IMR-90 (cell line): Measurements from ENCODE around the gene UNC13B. TPM values are rescaled to one million over a fixed set of nuclear protein-coding genes. Genes with fewer than 3 reads are reported as not detected.

Experiments
- ATAC-seq: fragments of 200-7000 bp; cut with Tn5 transposase; 2 replicates; pipeline ENCODE4 v1.9.1; 2020; ENCODE audit warnings: low read depth, mild to moderate bottlenecking, moderate library complexity
- BruUV-seq: library from RNA; stranded (reverse); fragments of 400-500 nt; replicated peaks from 2 replicates; lab custom pipeline; 2021; lab: Mats Ljungman, UMichigan
- CTCF ChIA-PET: fragments of 300-600 bp; formaldehyde crosslinking; extraction: SDS; loops from one replicate; lab custom pipeline; 2021; ENCODE audit warnings: antibody characterized with exemption; lab: Yijun Ruan, JAX
- POLR2A ChIA-PET: fragments of 300-600 bp; sonication (Branson Sonifier 250); formaldehyde crosslinking; loops from one replicate; lab custom pipeline; 2022; ENCODE audit warnings: antibody characterized with exemption; ENCODE audit not compliant: unreplicated experiment; lab: Charles Lee
- DNase-seq: peaks from one replicate; pipeline ENCODE4 v3.0.0; 2013
- H2AFZ ChIP-seq: replicated peaks from 2 replicates; pipeline ENCODE3; 2013; ENCODE audit warnings: low read length, mild to moderate bottlenecking; ENCODE audit not compliant: poor library complexity
- H2AK5ac ChIP-seq: 2 replicates; pipeline ENCODE4 v1.6.1; 2013; ENCODE audit warnings: low read depth, low read length, inconsistent platforms
- H2AK9ac ChIP-seq: replicated peaks from 2 replicates; pipeline ENCODE3; 2013; ENCODE audit warnings: mild to moderate bottlenecking, low read depth, low read length, moderate library complexity; ENCODE audit not compliant: poor library complexity
- H2BK120ac ChIP-seq: 2 replicates; pipeline ENCODE4 v1.6.1; 2013; ENCODE audit warnings: low read depth, low read length, inconsistent platforms
- H2BK15ac ChIP-seq: 3 replicates; pipeline ENCODE4 v1.6.1; 2013; ENCODE audit warnings: low read depth, low read length, inconsistent platforms
- H2BK20ac ChIP-seq: 2 replicates; pipeline ENCODE4 v1.6.1; 2013; ENCODE audit warnings: low read depth, mild to moderate bottlenecking, inconsistent platforms, low read length, moderate library complexity
- H2BK5ac ChIP-seq: 2 replicates; pipeline ENCODE4 v1.6.1; 2013; ENCODE audit warnings: mild to moderate bottlenecking, low read depth, low read length, inconsistent platforms; ENCODE audit not compliant: poor library complexity, severe bottlenecking
- H3K14ac ChIP-seq: replicated peaks from 2 replicates; pipeline ENCODE4 v1.6.1; 2013; ENCODE audit warnings: low read depth, low read length, inconsistent platforms
- H3K18ac ChIP-seq: 2 replicates; pipeline ENCODE4 v1.6.1; 2013; ENCODE audit warnings: low read depth, low read length, control low read depth
- H3K23ac ChIP-seq: 2 replicates; pipeline ENCODE4 v1.6.1; 2013; ENCODE audit warnings: low read depth, low read length, inconsistent platforms
- H3K27ac ChIP-seq: 2 replicates; pipeline ENCODE4 v1.5.1; 2013; ENCODE audit warnings: mild to moderate bottlenecking, control low read depth, low read length; ENCODE audit not compliant: insufficient read depth
- H3K27me3 ChIP-seq: 2 replicates; pipeline ENCODE4 v1.6.1; 2013; ENCODE audit warnings: low read length; ENCODE audit not compliant: control insufficient read depth, insufficient read depth
- H3K36me3 ChIP-seq: 2 replicates; pipeline ENCODE4 v1.6.1; 2013; ENCODE audit warnings: low read length, mixed read lengths; ENCODE audit not compliant: control insufficient read depth, insufficient read depth
- H3K4ac ChIP-seq: 2 replicates; pipeline ENCODE4 v1.6.1; 2013; ENCODE audit warnings: low read depth, low read length, inconsistent platforms
- H3K4me1 ChIP-seq: 2 replicates; pipeline ENCODE4 v1.6.1; 2013; ENCODE audit warnings: low read length, mixed read lengths; ENCODE audit not compliant: control insufficient read depth, insufficient read depth
- H3K4me2 ChIP-seq: 2 replicates; pipeline ENCODE4 v1.6.1; 2013; ENCODE audit warnings: low read depth, mild to moderate bottlenecking, control low read depth, low read length, moderate library complexity
- H3K4me3 ChIP-seq: 2 replicates; pipeline ENCODE4 v1.5.1; 2013; ENCODE audit warnings: low read depth, mild to moderate bottlenecking, control low read depth, low read length, moderate library complexity; ENCODE audit not compliant: insufficient read depth
- H3K56ac ChIP-seq: 2 replicates; pipeline ENCODE4 v1.6.1; 2013; ENCODE audit warnings: low read length, inconsistent platforms; ENCODE audit not compliant: insufficient read depth; ENCODE audit errors: extremely low read depth
- H3K79me1 ChIP-seq, 2 experiments: 2 replicates each; pipeline ENCODE4 v1.6.1; 2013; ENCODE audit warnings: low read length in 2 of 2, inconsistent platforms in 1 of 2, low read depth in 1 of 2
- H3K9ac ChIP-seq: 2 replicates; pipeline ENCODE4 v1.6.1; 2013; ENCODE audit warnings: low read depth, low read length, control low read depth
- H3K9me1 ChIP-seq: 2 replicates; pipeline ENCODE4 v1.6.1; 2013; ENCODE audit warnings: low read length, inconsistent platforms; ENCODE audit not compliant: insufficient read depth
- H3K9me3 ChIP-seq: 2 replicates; pipeline ENCODE4 v1.6.1; 2013; ENCODE audit warnings: low read length; ENCODE audit not compliant: control insufficient read depth, insufficient read depth
- H4K20me1 ChIP-seq: 2 replicates; pipeline ENCODE4 v1.6.1; 2013; ENCODE audit warnings: low read length, inconsistent platforms; ENCODE audit not compliant: insufficient read depth
- H4K5ac ChIP-seq: 2 replicates; pipeline ENCODE4 v1.6.1; 2013; ENCODE audit warnings: mild to moderate bottlenecking, low read depth, low read length, control low read depth
- H4K8ac ChIP-seq, 2 experiments: 2 replicates each; pipeline ENCODE4 v1.6.1; 2013; ENCODE audit warnings: low read depth in 2 of 2, low read length in 2 of 2, control low read depth in 1 of 2, inconsistent platforms in 1 of 2
- H4K91ac ChIP-seq: 2 replicates; pipeline ENCODE4 v1.6.1; 2013; ENCODE audit warnings: low read depth, low read length, inconsistent platforms; ENCODE audit not compliant: insufficient read depth
- BHLHE40 ChIP-seq: fragments of 150-350 bp; IDR thresholded peaks from 2 replicates; pipeline ENCODE4 v1.6.1; 2016; ENCODE audit warnings: mild to moderate bottlenecking, low read depth, low read length
- CEBPB ChIP-seq: IDR thresholded peaks from 2 replicates; pipeline ENCODE4 v1.6.1; 2012; ENCODE audit warnings: low read depth, low read length, improper control_type of control experiment
- CHD1 ChIP-seq: IDR thresholded peaks from 2 replicates; pipeline ENCODE4 v1.6.1; 2012; ENCODE audit warnings: low read depth, low read length, improper control_type of control experiment
- CTCF ChIP-seq: conservative IDR thresholded peaks from 2 replicates; pipeline ENCODE4 v1.5.1; 2012; ENCODE audit warnings: mild to moderate bottlenecking, low read depth, low read length, improper control_type of control experiment
- FOS ChIP-seq: fragments of 150-350 bp; IDR thresholded peaks from 2 replicates; pipeline ENCODE4 v1.6.1; 2016; ENCODE audit warnings: low read depth, low read length
- MAFK ChIP-seq: IDR thresholded peaks from 2 replicates; pipeline ENCODE4 v1.6.1; 2012; ENCODE audit warnings: low read depth, low read length, improper control_type of control experiment
- MAZ ChIP-seq: IDR thresholded peaks from 2 replicates; pipeline ENCODE4 v1.6.1; 2012; ENCODE audit warnings: low read depth, mild to moderate bottlenecking, low read length, improper control_type of control experiment, moderate library complexity, borderline replicate concordance
- MXI1 ChIP-seq: IDR thresholded peaks from 2 replicates; pipeline ENCODE4 v1.6.1; 2012; ENCODE audit warnings: low read depth, mild to moderate bottlenecking, low read length, moderate library complexity, borderline replicate concordance
- NFE2L2 ChIP-seq: fragments of 150-350 bp; IDR thresholded peaks from 2 replicates; pipeline ENCODE4 v1.6.1; 2016; ENCODE audit warnings: low read depth, mild to moderate bottlenecking, low read length
- POLR2A ChIP-seq: IDR thresholded peaks from 2 replicates; pipeline ENCODE4 v1.6.1; 2012; ENCODE audit warnings: mild to moderate bottlenecking, low read depth, low read length
- RAD21 ChIP-seq: IDR thresholded peaks from 2 replicates; pipeline ENCODE4 v1.6.1; 2012; ENCODE audit warnings: low read length, improper control_type of control experiment
- RCOR1 ChIP-seq: IDR thresholded peaks from 2 replicates; pipeline ENCODE4 v1.6.1; 2012; ENCODE audit warnings: mild to moderate bottlenecking, low read length, improper control_type of control experiment; ENCODE audit not compliant: insufficient replicate concordance
- RFX5 ChIP-seq: IDR thresholded peaks from 2 replicates; pipeline ENCODE4 v1.8.0; 2012; ENCODE audit warnings: low read depth, mild to moderate bottlenecking, low read length, moderate library complexity
- SMC3 ChIP-seq: fragments of 150-350 bp; IDR thresholded peaks from 2 replicates; pipeline ENCODE4 v1.6.1; 2016; ENCODE audit warnings: low read depth, mild to moderate bottlenecking, antibody characterized with exemption, low read length, moderate library complexity
- whole genome bisulfite sequencing, 2 experiments: methylation state at CpG; one replicate each; pipeline versions ENCODE4 v1.1.5 to v1.1.7; 2013; ENCODE audit warnings: missing lambda C conversion rate in 2 of 2; ENCODE audit not compliant: insufficient read length in 1 of 2; ENCODE audit errors: extremely low coverage in 2 of 2; 5-methylcytosine and 5-hydroxymethylcytosine counted together
- dilution Hi-C: fragments of 300-500 bp; cut with HindIII; formaldehyde crosslinking; loops from one replicate; pipeline ENCODE4 v1.14.3; 2018; ENCODE audit warnings: low sequenced_read_pairs; ENCODE audit not compliant: unreplicated experiment
- in situ Hi-C: fragments of 300-500 bp; cut with MboI; formaldehyde crosslinking; loops from 3 replicates; pipeline ENCODE4 v1.14.3; 2019; ENCODE audit warnings: low sequenced_read_pairs, inconsistent platforms, mixed read lengths
- intact Hi-C: fragments of 100-400 bp; cut with micrococcal nuclease; formaldehyde crosslinking; loops from 2 replicates; pipeline ENCODE4 v1.10.0; 2022
- polyA plus RNA-seq, 3 experiments: library from polyadenylated mRNA; depleted of rRNA; stranded (reverse); fragments of >200 nt; gene quantifications; 2 replicates each; pipeline ENCODE4 v1.2.3, GENCODE V29; 2012; ENCODE audit warnings: low replicate concordance in 1 of 3
- total RNA-seq: library from RNA; depleted of rRNA; stranded (reverse); fragments of >200 nt; gene quantifications from 2 replicates; pipeline ENCODE4 v1.2.3, GENCODE V29; 2012
- TF ChIP-seq, protein P1 (sequence below): fragments of 150-350 bp; IDR thresholded peaks from 2 replicates; pipeline ENCODE4 v1.6.1; 2016; ENCODE audit warnings: low read depth, mild to moderate bottlenecking, low read length, moderate library complexity, borderline replicate concordance
- TF ChIP-seq, protein P2 (sequence below): fragments of 150-350 bp; IDR thresholded peaks from 2 replicates; pipeline ENCODE4 v1.6.1; 2017; ENCODE audit warnings: mild to moderate bottlenecking, antibody characterized with exemption, low read length, low read depth

UNC13B gene
- total and polyA plus RNA-seq, 2 of the 4 experiments (the other 2 are of a cell fraction), result 7.5 to 14.3 TPM

GRCh38 chr9:35313460-35313859 lies 151.7 kb downstream of the UNC13B start:
- Histone ChIP-seq H2AK9ac (no peak overlapping the region), H2AK5ac (no peak overlapping the region), H4K8ac (no peak overlapping the region), H3K23ac (no peak overlapping the region), H2BK120ac (no peak overlapping the region), H4K5ac (no peak overlapping the region), H3K9ac (no peak overlapping the region), H3K4me3 (no peak overlapping the region), H3K4me2 (no peak overlapping the region), H3K4me1 (no peaks in the 10 kb centered on the region; the same call in 1 of the 2 replicates), H3K9me1 (no peaks in the 10 kb centered on the region), H3K27ac (no peak overlapping the region), H3K14ac (no peak overlapping the region), H3K4ac (no peak overlapping the region), H3K9me3 (no peaks in the 10 kb centered on the region), H3K79me1 (no peaks in the 10 kb centered on the region), H4K91ac (no peak overlapping the region), H4K20me1 (no peaks in the 10 kb centered on the region), H2AFZ (no peak overlapping the region), H2BK15ac (no peak overlapping the region), H3K56ac (no peak overlapping the region), H3K18ac (no peak overlapping the region), H3K27me3 (no peaks in the 10 kb centered on the region), H2BK20ac (no peak overlapping the region), H3K36me3 (peaks cover 2% of the 10 kb centered on the region; the same call in 1 of the 2 replicates), H2BK5ac (no peak overlapping the region)
- ATAC-seq, result no peak
- no TSS peak for BruUV-seq
- no peak for DNase-seq
- POLR2A ChIA-PET, result no interaction called here
- dilution Hi-C loops (no loop called here), intact Hi-C loops (no loop called here), in situ Hi-C loops (no loop called here)
- TF ChIP-seq CTCF, result no peak
- no peak for TF ChIP-seq SMC3
- TF ChIP-seq, protein P1, sequence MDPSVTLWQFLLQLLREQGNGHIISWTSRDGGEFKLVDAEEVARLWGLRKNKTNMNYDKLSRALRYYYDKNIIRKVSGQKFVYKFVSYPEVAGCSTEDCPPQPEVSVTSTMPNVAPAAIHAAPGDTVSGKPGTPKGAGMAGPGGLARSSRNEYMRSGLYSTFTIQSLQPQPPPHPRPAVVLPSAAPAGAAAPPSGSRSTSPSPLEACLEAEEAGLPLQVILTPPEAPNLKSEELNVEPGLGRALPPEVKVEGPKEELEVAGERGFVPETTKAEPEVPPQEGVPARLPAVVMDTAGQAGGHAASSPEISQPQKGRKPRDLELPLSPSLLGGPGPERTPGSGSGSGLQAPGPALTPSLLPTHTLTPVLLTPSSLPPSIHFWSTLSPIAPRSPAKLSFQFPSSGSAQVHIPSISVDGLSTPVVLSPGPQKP, result no peak
- no peak for TF ChIP-seq POLR2A
- no peak for TF ChIP-seq RCOR1
- TF ChIP-seq RAD21, result no peak
- no peak for TF ChIP-seq MAFK
- TF ChIP-seq MXI1, result no peak
- no peak for TF ChIP-seq FOS
- TF ChIP-seq, protein P2, sequence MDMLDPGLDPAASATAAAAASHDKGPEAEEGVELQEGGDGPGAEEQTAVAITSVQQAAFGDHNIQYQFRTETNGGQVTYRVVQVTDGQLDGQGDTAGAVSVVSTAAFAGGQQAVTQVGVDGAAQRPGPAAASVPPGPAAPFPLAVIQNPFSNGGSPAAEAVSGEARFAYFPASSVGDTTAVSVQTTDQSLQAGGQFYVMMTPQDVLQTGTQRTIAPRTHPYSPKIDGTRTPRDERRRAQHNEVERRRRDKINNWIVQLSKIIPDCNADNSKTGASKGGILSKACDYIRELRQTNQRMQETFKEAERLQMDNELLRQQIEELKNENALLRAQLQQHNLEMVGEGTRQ, result no peak
- TF ChIP-seq BHLHE40, result no peak
- TF ChIP-seq RFX5, result no peak
- TF ChIP-seq CEBPB, result no peak
- TF ChIP-seq MAZ, result no peak
- no peak for TF ChIP-seq CHD1
- TF ChIP-seq NFE2L2, result no peak
- WGBS, 2 experiments, result no CpG with 5 or more reads among the region's 4 CpGs
- CTCF ChIA-PET, result no interaction called here
